Lower lobe of right lung (tissue), 2 donors: ENCODE results near the gene GP1BB. TPM values are rescaled to one million over a fixed set of nuclear protein-coding genes. Genes with fewer than 3 reads are reported as not detected.
A peak's percentile ranks its signal among the peaks of the same experiment; 100 is the strongest.

Source experiments
- ATAC-seq, 2 donors: fragments of 200-7000 bp; cut with Tn5 transposase; one replicate each; pipeline ENCODE4 v1.9.1; 2020 to 2022; ENCODE audit warnings: mild to moderate bottlenecking in 2 of 2, moderate library complexity in 2 of 2
- DNase-seq: peaks from one replicate; pipeline ENCODE4 v3.0.0-alpha.2; 2020
- H3K27ac ChIP-seq: fragments of 200-600 bp; one replicate; pipeline ENCODE4 v1.8.0; 2022
- H3K27me3 ChIP-seq: fragments of 200-600 bp; one replicate; pipeline ENCODE4 v1.8.0; 2022; ENCODE audit warnings: low read depth
- H3K36me3 ChIP-seq: fragments of 200-600 bp; one replicate; pipeline ENCODE4 v1.8.0; 2022; ENCODE audit warnings: mild to moderate bottlenecking
- H3K4me1 ChIP-seq: fragments of 200-600 bp; one replicate; pipeline ENCODE4 v1.8.0; 2022
- H3K4me3 ChIP-seq: fragments of 200-600 bp; one replicate; pipeline ENCODE4 v1.8.0; 2022; ENCODE audit warnings: mild to moderate bottlenecking
- H3K9me3 ChIP-seq: fragments of 200-600 bp; one replicate; pipeline ENCODE4 v1.8.0; 2022
- CTCF ChIP-seq: fragments of 200-600 bp; IDR thresholded peaks from one replicate; pipeline ENCODE4 v1.8.0; 2022; ENCODE audit warnings: antibody characterized with exemption, mild to moderate bottlenecking
- intact Hi-C: fragments of 100-400 bp; cut with DNase I; formaldehyde crosslinking; loops from one replicate; pipeline ENCODE4 v1.11.0; 2022
- total RNA-seq: library from RNA; stranded (reverse); fragmentation: NEBNext Ultra II Directional; extraction: Animal tissue kit (Norgen Biotek cat#: 25700); gene quantifications from one replicate; pipeline ENCODE4 v1.2.1, GENCODE V29; 2021
- donor health status: DM: no; HTN: yes; CAD: no; lungs with severe emphysema.

GP1BB gene
- total RNA-seq, 1 donor from 2014 or later, result 2.8 TPM

GRCh38 chr22:19727310-19728150 is 4.2 kb downstream of the GP1BB start:
- intact Hi-C loops, result no loop called here
- Histone ChIP-seq H3K27me3 (peaks cover 26% of the 10 kb centered on the region), H3K4me1 (peaks cover 24% of the 10 kb centered on the region), H3K27ac (no peak overlapping the region), H3K36me3 (no peaks in the 10 kb centered on the region), H3K4me3 (no peak overlapping the region), H3K9me3 (no peaks in the 10 kb centered on the region)
- TF ChIP-seq CTCF, result no peak
- no peak for DNase-seq
- no peak for ATAC-seq

- intact Hi-C loops, result no loop called here
- Histone ChIP-seq H3K27me3 (peaks cover 19% of the 10 kb centered on the region), H3K4me1 (peaks cover 16% of the 10 kb centered on the region), H3K36me3 (no peaks in the 10 kb centered on the region), H3K9me3 (no peaks in the 10 kb centered on the region), H3K4me3 (no peak overlapping the region), H3K27ac (no peak overlapping the region)
- DNase-seq (no peak), ATAC-seq (no peak)
- TF ChIP-seq CTCF, result no peak
These were observed 4.9 kb downstream of the GP1BB start for GRCh38 chr22:19728271-19728670.

GRCh38 chr22:19728836-19729235 is 5.5 kb downstream of the GP1BB start:
- no peak for TF ChIP-seq CTCF

GRCh38 chr22:19729507-19729906 is 6.2 kb downstream of the GP1BB start:
- H3K27ac ChIP-seq, result no peak overlapping the region
- H3K27me3 ChIP-seq, result peaks cover 8% of the 10 kb centered on the region
- DNase-seq (no peak), ATAC-seq (no peak)
- H3K4me1 ChIP-seq, result peaks cover 11% of the 10 kb centered on the region
- H3K36me3 ChIP-seq, result no peaks in the 10 kb centered on the region
- no peak overlapping the region for H3K4me3 ChIP-seq
- no peaks in the 10 kb centered on the region for H3K9me3 ChIP-seq
- TF ChIP-seq CTCF, result no peak
- intact Hi-C loops, result no loop called here

More at GRCh38 chr22:19728836-19729235, 5.5 kb downstream of the GP1BB start:
- Histone ChIP-seq H3K9me3 (no peaks in the 10 kb centered on the region), H3K4me1 (peaks cover 11% of the 10 kb centered on the region), H3K4me3 (no peak overlapping the region), H3K27me3 (peaks cover 13% of the 10 kb centered on the region), H3K36me3 (no peaks in the 10 kb centered on the region), H3K27ac (no peak overlapping the region)
- ATAC-seq, result no peak
- intact Hi-C loops, result no loop called here
- DNase-seq, result no peak

- intact Hi-C loops, result no loop called here
- no peak for DNase-seq
- no peaks in the 10 kb centered on the region for H3K36me3 ChIP-seq
- ATAC-seq, result peak; percentile 5 to 6
- H3K27ac ChIP-seq, result no peak overlapping the region
- H3K4me3 ChIP-seq, result no peak overlapping the region
- H3K4me1 ChIP-seq, result peaks cover 11% of the 10 kb centered on the region
- H3K9me3 ChIP-seq, result no peaks in the 10 kb centered on the region
- TF ChIP-seq CTCF, result no peak
- peaks cover 6% of the 10 kb centered on the region for H3K27me3 ChIP-seq
These were observed 6.9 kb downstream of the GP1BB start for GRCh38 chr22:19730198-19730597.
